MCF 10A (cell line): ENCODE measurements around the gene MFAP4. TPM values are rescaled to one million over a fixed set of nuclear protein-coding genes. Genes with fewer than 3 reads are reported as not detected.
A peak's percentile ranks its signal among the peaks of the same experiment; 100 is the strongest.

Experiments used
- BruUV-seq: library from RNA; stranded (reverse); fragments of 400-500 nt; replicated peaks from 2 replicates; lab custom pipeline; 2021; lab: Mats Ljungman, UMichigan
- CTCF ChIA-PET: fragments of 300-600 bp; sonication (Branson Sonifier 250); formaldehyde crosslinking; extraction: SDS; loops from one replicate; lab custom pipeline; 2021; ENCODE audit warnings: antibody characterized with exemption, inconsistent platforms; lab: Yijun Ruan, JAX
- POLR2A ChIA-PET: fragments of 300-600, 350-650 bp; sonication (Branson Sonifier 250); formaldehyde crosslinking; extraction: SDS; loops from one replicate; lab custom pipeline; 2020; ENCODE audit warnings: antibody characterized with exemption, inconsistent platforms; lab: Yijun Ruan, JAX
- DNase-seq: peaks from one replicate; pipeline ENCODE4 v3.0.0-alpha.2; 2018; ENCODE audit not compliant: unreplicated experiment
- H3K27ac Mint-ChIP-seq: one replicate; pipeline ENCODE4 v1.8.0; 2022; ENCODE audit warnings: mild to moderate bottlenecking, low read depth, mixed read lengths; ENCODE audit not compliant: unreplicated experiment
- H3K27me3 Mint-ChIP-seq: one replicate; pipeline ENCODE4 v1.8.0; 2022; ENCODE audit warnings: mixed read lengths; ENCODE audit not compliant: insufficient read depth, unreplicated experiment
- H3K36me3 Mint-ChIP-seq: one replicate; pipeline ENCODE4 v1.8.0; 2022; ENCODE audit warnings: mild to moderate bottlenecking, moderate library complexity, mixed read lengths; ENCODE audit not compliant: insufficient read depth, unreplicated experiment
- H3K4me1 Mint-ChIP-seq: one replicate; pipeline ENCODE4 v1.8.0; 2022; ENCODE audit warnings: mixed read lengths; ENCODE audit not compliant: insufficient read depth, unreplicated experiment
- H3K4me3 Mint-ChIP-seq: one replicate; pipeline ENCODE4 v1.8.0; 2022; ENCODE audit warnings: mild to moderate bottlenecking, moderate library complexity, mixed read lengths; ENCODE audit not compliant: unreplicated experiment
- H3K9me3 Mint-ChIP-seq: one replicate; pipeline ENCODE4 v1.8.0; 2022; ENCODE audit warnings: mixed read lengths; ENCODE audit not compliant: unreplicated experiment
- CTCF ChIP-seq: fragments of 200-600 bp; IDR thresholded peaks from one replicate; pipeline ENCODE4 v1.8.0; 2022; ENCODE audit warnings: antibody characterized with exemption, mild to moderate bottlenecking; ENCODE audit not compliant: unreplicated experiment
- intact Hi-C: fragments of 100-400 bp; cut with micrococcal nuclease; formaldehyde crosslinking; loops from 2 replicates; pipeline ENCODE4 v1.14.1; 2022
- total RNA-seq: library from RNA; stranded (reverse); gene quantifications from 2 replicates; pipeline ENCODE4 v1.2.3, GENCODE V29; 2022

MFAP4 gene
- total RNA-seq, 1 experiment from 2014 or later, result not detected

- CTCF ChIA-PET, result interaction anchor here (0.6 to 2.0 kb wide), 14 partner anchors 9 to 389 kb away, joined by 3 to 36 read pairs (median 4); partner anchors contain the start of genes ALDH3A2, B9D1 and MFAP4
Observed at GRCh38 chr17:19377602-19378415, 9.2 kb downstream of the MFAP4 start.

GRCh38 chr17:19376811-19377210, 10.2 kb downstream of the MFAP4 start:
- H3K4me3 Mint-ChIP-seq, result peak overlapping the region; percentile 94
- no peaks in the 10 kb centered on the region for H3K27me3 Mint-ChIP-seq
- peak overlapping the region; percentile 99 for H3K27ac Mint-ChIP-seq
- H3K36me3 Mint-ChIP-seq, result peaks cover 10% of the 10 kb centered on the region
- ChIA-PET CTCF (interaction anchor here (0.6 to 1.9 kb wide), 3 partner anchors 20 to 390 kb away, joined by 3 to 21 read pairs (median 5); no protein-coding TSS in a partner anchor), POLR2A (interaction anchor here (0.5 to 3.6 kb wide), 12 partner anchors 8 to 1664 kb away, joined by 3 to 54 read pairs (median 4); partner anchors contain the start of genes B9D1 and MFAP4)
- H3K4me1 Mint-ChIP-seq, result peaks cover 16% of the 10 kb centered on the region
- no peak for TF ChIP-seq CTCF
- no peaks in the 10 kb centered on the region for H3K9me3 Mint-ChIP-seq
- intact Hi-C loops, result loop anchor here (5.0 kb wide), 2 partner anchors 70 to 375 kb away; no protein-coding TSS in a partner anchor
- DNase-seq, result peak; percentile 43
- BruUV-seq, result no TSS peak

More at GRCh38 chr17:19377602-19378415, 9.2 kb downstream of the MFAP4 start:
- Mint-ChIP-seq H3K27ac (peak overlapping the region; percentile 99), H3K4me1 (peaks cover 16% of the 10 kb centered on the region), H3K9me3 (no peaks in the 10 kb centered on the region), H3K36me3 (peaks cover 19% of the 10 kb centered on the region), H3K4me3 (peak overlapping the region; percentile 94), H3K27me3 (no peaks in the 10 kb centered on the region)
- intact Hi-C loops, result loop anchor here (5.0 kb wide), 2 partner anchors 69 to 374 kb away; no protein-coding TSS in a partner anchor
- POLR2A ChIA-PET, result interaction anchor here (0.5 to 3.6 kb wide), 40 partner anchors 9 to 1663 kb away, joined by 3 to 54 read pairs (median 3); partner anchors contain the start of genes ALDH3A2, B9D1, MFAP4 and SMCR8
- TSS peak; percentile 29 for BruUV-seq
- peak; percentile 98 for DNase-seq
- TF ChIP-seq CTCF, result no peak

GRCh38 chr17:19375732-19376131, 11.3 kb downstream of the MFAP4 start:
- no peak overlapping the region for H3K27ac Mint-ChIP-seq
- no peaks in the 10 kb centered on the region for H3K9me3 Mint-ChIP-seq
- ChIA-PET POLR2A (interaction anchor here (1.0 to 1.6 kb wide), 2 partner anchors 72 to 377 kb away, joined by 3 read pairs; no protein-coding TSS in a partner anchor), CTCF (interaction anchor here (0.6 to 0.9 kb wide), 2 partner anchors 12 to 69 kb away, joined by 3 to 4 read pairs; no protein-coding TSS in a partner anchor)
- peaks cover 16% of the 10 kb centered on the region for H3K4me1 Mint-ChIP-seq
- BruUV-seq, result no TSS peak
- H3K27me3 Mint-ChIP-seq, result no peaks in the 10 kb centered on the region
- H3K36me3 Mint-ChIP-seq, result peaks cover 5% of the 10 kb centered on the region
- peak overlapping the region; percentile 43 for H3K4me3 Mint-ChIP-seq
- TF ChIP-seq CTCF, result no peak
- intact Hi-C loops, result loop anchor here (5.0 kb wide), 2 partner anchors 72 to 377 kb away; no protein-coding TSS in a partner anchor
- DNase-seq, result no peak
